ENCODE results near the gene KIF19. TPM values are rescaled to one million over a fixed set of nuclear protein-coding genes. Genes with fewer than 3 reads are reported as not detected.

The KIF19 gene
- total RNA-seq, 1 donor from 2014 or later: not detected

DNA sequence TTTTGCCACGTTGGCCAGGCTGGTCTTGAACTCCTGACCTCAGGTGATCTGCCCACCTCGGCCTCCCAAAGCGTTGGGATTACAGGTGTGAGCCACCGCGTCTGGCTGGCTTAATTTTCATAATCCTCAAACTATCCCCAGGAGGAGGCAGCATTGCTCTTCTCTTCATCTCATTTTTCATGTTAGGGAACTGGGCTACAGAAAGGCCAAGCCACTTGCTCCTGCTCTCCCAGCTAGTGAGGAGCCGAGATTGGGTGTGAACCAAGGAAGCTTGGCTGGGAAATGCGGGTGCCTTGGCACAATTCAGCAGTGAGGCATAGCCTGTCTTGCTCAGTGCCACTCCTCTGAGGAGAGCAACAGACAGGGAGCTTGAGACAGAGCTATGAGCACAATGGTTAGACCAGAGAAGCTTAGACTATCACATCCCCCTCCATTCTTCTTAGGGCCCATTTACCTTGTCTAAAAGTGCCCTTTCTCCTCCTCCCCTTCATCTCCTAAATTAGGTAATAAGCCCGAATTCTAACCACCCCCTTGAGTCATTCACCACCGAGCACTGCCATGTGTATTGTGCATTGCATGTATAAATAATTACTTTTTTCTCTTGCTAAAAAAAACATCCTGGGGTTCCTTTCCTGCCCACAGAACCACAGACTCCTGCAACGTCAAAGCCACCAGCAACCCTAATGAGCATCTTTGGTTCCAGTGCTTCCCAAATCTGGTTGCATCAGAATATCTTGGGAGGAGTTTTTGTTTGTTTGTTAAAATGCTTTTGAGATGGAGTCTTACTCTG lies 20.0 kb upstream of the KIF19 start:
- no peak for DNase-seq (ENCODE audit: low read depth)

DNA sequence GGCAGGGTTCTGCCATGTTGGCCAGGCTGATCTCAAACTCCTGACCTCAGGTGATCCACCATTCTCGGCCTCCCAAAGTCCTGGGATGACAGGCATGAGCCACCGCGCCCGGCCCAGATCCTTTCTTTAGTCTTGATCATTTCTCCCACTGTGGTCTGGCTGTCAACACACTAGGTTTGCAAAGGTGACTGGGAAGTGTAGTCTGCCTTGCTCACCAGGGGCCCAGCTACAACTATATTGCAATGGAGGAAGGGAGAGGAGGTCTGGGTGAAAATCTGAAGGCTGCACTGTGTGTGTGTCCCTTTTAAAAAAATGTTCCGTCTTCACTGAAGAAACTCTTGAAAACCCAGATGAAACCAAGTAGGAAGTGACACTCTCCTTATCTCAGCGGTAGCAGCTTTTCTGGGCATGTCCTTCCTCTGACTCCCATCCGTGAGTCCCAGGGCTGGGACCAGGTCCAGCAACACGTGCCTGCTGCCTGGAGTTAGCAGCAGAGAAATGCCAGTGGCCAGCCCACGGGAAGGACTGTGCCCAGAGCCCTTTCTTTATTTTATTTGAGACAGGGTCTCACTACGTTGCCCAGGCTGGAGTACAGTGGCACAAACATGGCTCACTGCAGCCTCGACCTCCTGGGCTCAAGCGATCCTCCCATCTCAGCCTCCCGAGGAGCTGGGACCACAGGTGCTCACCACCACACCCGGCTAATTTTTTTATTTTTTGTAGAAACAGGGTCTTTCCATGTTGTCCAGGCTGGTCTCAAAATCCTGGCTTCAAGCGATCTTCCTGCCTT lies 17.8 kb upstream of the KIF19 start:
- DNase-seq (ENCODE audit: low read depth): no peak

DNA sequence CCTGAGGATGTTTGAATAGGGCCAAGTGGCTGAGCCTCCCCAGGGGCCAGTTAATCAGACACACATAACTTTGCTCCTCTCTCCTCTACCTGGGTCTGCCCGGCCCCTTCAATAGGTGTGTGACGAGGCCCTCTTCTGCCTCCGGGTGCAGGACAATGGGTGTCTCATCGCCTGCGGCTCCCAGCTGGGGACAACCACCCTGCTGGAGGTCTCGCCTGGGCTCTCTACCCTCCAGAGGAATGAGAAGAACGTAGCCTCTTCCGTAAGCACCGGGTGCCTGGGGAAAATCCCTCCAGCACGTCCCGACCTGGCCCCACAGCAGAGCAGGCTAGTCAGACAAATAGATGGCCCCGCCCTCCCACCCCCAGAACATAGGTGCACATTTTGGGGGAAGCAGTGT lies 16.1 kb upstream of the KIF19 start:
- DNase-seq (ENCODE audit: low read depth): no peak

- DNase-seq (ENCODE audit: low read depth): no peak
Measured at GRCh38 chr17:74314877-74315276, 11.1 kb upstream of the KIF19 start.

GRCh38 chr17:74316220-74316619 lies 9.8 kb upstream of the KIF19 start:
- DNase-seq (ENCODE audit: low read depth): no peak

- DNase-seq (ENCODE audit: low read depth): no peak
Measured at GRCh38 chr17:74317071-74317470, 9.0 kb upstream of the KIF19 start.

DNA sequence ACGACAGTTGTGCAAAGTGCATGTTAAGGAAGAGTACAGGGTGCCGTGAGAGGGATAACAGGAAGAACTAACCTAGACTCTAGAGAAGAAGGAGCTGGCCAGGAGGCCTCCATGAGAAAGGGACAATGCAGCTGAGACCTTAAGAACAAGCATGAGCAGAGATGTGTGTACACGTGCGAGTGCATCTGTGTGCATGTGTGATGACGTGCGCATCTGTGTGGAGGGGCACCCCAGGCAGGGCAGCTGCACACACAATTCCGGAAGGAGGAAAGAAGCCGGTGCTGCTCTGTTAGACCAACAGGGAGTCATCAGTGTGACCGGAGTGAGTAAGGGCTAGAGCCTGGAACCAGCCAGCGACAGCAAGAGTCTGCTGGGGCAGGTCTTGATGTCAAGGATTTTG lies 7.6 kb upstream of the KIF19 start:
- no peak for DNase-seq (ENCODE audit: low read depth)

DNA sequence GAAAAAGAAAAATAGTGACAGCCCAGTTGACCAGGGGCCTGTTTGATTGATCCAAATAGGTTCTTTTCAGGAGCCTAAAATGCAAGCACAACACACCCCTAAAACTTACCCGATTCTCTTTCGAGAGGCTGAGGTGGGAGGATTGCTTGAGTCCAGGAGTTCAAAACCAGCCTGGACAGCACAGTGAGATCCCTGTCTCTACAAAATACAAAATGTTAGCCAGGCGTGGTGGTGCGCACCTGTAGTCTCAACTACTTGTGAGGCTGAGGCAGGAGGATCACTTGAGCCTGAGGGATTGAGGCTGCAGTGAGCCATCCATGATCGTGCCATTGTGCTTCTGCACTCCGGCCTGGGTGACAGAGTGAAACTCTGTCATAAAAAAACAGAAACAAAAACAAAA lies 1.5 kb upstream of the KIF19 start:
- no peak for DNase-seq (ENCODE audit: low read depth)

DNA sequence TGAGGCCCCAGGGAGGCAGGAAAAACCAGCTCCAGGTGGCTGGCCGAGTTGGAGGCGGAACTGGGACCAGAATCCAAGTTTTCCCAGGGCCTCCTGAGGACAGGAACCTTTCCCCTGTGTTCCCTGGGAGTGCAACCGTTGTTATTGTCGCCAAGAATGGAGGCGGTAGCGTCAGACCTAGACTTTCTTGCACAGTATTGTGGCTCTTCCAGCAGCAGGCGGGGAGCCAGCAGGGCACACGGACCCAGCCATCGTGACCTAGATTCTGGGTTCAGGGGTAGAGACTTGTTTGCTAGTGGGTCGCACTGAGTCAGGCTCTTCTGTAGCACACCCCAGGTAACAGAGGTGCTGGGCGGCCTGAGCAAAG lies 667 bp upstream of the KIF19 start:
- DNase-seq (ENCODE audit: low read depth): no peak

GRCh38 chr17:74326506-74326905 lies 480 bp downstream of the KIF19 start:
- DNase-seq (ENCODE audit: low read depth): no peak

DNA sequence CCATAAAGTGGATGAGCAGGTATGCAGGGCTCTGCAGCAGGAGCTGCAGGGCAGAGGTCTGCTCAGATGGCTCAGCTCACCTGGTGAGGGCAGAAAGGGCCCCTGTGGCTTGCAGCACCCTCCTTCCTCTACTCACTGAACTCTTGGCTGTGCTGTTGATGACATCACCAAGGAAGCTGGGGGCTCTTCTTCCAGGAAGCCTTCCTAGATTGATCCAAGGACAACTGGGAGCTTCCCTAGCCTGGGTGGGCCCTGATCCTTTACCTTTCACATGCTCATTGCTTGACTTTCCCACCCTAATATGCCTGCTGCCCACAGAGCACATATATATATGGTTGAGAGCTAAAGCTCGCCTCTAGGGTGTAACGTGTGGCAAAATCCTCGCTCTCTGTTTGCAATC lies 2.5 kb downstream of the KIF19 start:
- DNase-seq (ENCODE audit: low read depth): no peak

DNA sequence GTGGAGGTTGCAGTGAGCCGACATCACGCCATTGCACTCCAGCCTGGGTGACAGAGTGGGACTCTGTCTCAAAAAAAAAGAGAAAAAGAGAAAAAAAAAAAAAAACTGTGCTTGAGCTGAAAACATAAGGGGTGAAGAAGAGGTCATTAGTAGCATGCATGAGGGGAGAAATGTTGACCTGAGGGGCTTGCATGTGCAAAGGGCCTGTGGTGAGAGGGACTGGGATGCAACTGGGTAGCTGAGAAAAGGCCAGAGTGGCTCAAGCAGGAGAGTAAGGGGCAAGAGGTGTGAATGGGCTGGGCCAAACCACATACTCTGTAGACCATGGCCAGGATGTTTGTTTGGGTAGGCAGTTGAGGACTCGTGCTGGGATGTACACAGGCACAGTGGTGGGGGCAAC lies 3.4 kb downstream of the KIF19 start:
- DNase-seq (ENCODE audit: low read depth): no peak

DNA sequence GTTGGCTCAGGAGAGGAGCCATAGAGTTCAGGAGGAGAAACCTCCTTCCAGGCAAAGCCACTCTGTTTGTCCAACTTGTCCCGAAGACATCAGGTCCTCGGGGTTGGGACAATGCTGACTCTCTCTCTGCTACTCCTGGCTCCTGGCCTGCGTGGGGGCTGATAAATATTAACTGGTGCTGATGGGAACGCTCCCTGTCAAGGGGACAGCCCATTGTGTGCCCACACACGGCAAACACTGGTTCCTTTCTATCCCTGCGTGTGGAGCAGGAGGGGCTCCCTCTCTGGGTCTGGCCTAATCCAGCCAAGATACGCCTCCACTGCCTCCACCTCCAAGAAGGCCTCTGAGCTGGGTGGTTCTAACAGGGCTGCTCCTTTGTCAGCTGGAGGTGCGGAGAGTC lies 4.4 kb downstream of the KIF19 start:
- DNase-seq (ENCODE audit: low read depth): no peak

GRCh38 chr17:74332017-74332650 lies 6.1 kb downstream of the KIF19 start:
- DNase-seq (ENCODE audit: low read depth): no peak

GRCh38 chr17:74332763-74333283 lies 6.8 kb downstream of the KIF19 start:
- DNase-seq (ENCODE audit: low read depth): no peak

GRCh38 chr17:74334393-74335039 lies 8.5 kb downstream of the KIF19 start:
- peak; percentile 1 for DNase-seq (ENCODE audit: low read depth)

DNA sequence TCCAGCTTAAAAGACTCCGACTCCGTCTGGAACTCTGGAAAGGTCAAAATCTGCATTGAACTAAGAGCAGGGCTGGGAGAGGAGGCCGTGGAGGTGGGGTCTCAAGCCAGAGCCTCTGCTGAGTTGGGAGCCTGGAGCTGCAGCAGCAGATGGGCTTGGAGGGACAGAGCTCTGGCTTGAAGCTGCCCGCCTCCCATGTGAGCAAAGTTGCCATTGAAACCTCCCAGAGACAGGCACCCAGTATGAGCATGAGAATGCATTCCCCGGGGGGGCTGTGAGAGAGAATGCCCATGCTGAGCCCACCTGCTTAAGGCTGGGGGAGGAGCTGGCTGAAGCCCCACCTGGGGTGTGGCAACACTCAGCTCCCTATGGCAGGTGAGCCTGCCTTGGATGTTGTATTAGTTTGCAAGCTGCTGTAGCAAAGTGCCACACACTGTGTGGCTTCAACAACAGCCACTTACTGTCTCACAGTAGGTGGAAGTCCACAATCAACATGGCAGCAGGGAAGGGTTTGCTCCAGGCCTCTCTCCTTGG lies 9.6 kb downstream of the KIF19 start:
- no peak for DNase-seq (ENCODE audit: low read depth)

- no peak for DNase-seq (ENCODE audit: low read depth)
Measured at GRCh38 chr17:74336307-74336706, 10.3 kb downstream of the KIF19 start.

GRCh38 chr17:74337834-74338500 lies 11.9 kb downstream of the KIF19 start:
- no peak for DNase-seq (ENCODE audit: low read depth)

DNA sequence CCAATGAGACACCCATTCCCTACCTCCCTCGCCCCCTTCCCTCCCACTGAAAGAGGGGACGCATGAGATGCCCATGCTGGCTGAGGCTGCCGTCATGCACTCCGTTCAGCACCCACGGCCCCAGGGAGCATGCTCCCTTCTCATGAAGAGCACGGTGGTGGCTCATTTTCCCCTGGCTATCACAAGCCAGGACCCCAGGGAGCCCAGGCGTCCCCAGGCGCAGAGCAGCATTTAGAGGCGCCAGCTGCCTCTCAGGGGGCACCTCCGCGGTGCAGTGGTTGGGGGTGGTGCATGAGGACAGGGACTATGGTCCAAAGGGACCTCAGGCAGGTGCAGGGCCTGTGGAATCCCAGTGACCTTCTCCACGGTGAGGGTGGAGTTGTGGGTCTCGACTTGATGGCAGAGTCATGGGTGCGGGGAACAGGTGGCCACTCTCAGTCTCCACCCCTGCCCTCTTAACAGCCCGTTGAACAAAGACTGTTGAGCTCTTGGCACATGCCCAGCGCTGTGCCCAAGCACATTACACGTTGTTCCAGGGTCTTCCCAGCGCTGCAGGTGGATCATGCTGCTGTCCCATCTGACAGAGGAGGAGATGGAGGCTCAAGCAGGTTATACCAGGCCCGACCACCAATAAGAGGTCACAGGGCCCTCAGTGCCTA lies 13.6 kb downstream of the KIF19 start:
- no peak for DNase-seq (ENCODE audit: low read depth)

Data from myocyte (in vitro differentiated cells).